Measurements from ENCODE around the gene EPO. TPM values are rescaled to one million over a fixed set of nuclear protein-coding genes. Genes with fewer than 3 reads are reported as not detected.
A peak's percentile ranks its signal among the peaks of the same experiment; 100 is the strongest.

The EPO gene
- total RNA-seq, 4 donors from 2014 or later, result 1.1 TPM; not detected in 3

- no peaks in the 10 kb centered on the region for H3K27me3 ChIP-seq
- peaks cover 8 to 9% of the 10 kb centered on the region in 2 donors for H3K4me1 ChIP-seq
- H3K27ac ChIP-seq, result no peak overlapping the region
- intact Hi-C loops (cut with DNase I; ENCODE audit: low total_unique reads), result loop anchor here (10.0 kb wide), 2 partner anchors 119 to 219 kb away; partner anchors contain the start of gene SPACDR
- no peak overlapping the region for H3K4me3 ChIP-seq
- peak in 1 of 2 donors; percentile 18 for DNase-seq
- H3K36me3 ChIP-seq, result no peaks in the 10 kb centered on the region
- no peaks in the 10 kb centered on the region for H3K9me3 ChIP-seq
- no peak for TF ChIP-seq POLR2A (IDR thresholded peaks at IDR 0.05)
- no peak for TF ChIP-seq CTCF (IDR thresholded peaks at IDR 0.05)
Measured at GRCh38 chr7:100683659-100684533, 36.4 kb upstream of the EPO start.

- DNase-seq, result no peak
- Histone ChIP-seq H3K4me3 (no peak overlapping the region), H3K4me1 (peaks cover 8 to 16% of the 10 kb centered on the region in 2 donors), H3K9me3 (no peaks in the 10 kb centered on the region), H3K27me3 (no peaks in the 10 kb centered on the region), H3K27ac (no peak overlapping the region), H3K36me3 (no peaks in the 10 kb centered on the region)
- intact Hi-C loops (cut with DNase I; ENCODE audit: low total_unique reads), result loop anchor here (10.0 kb wide), 2 partner anchors 120 to 220 kb away; partner anchors contain the start of gene SPACDR
- TF ChIP-seq POLR2A (IDR thresholded peaks at IDR 0.05), result no peak
- TF ChIP-seq CTCF (IDR thresholded peaks at IDR 0.05), result no peak
Measured at GRCh38 chr7:100684534-100685042, 35.7 kb upstream of the EPO start.

- intact Hi-C loops (cut with DNase I; ENCODE audit: low total_unique reads), result loop anchor here (10.0 kb wide), 2 partner anchors 120 to 220 kb away; partner anchors contain the start of gene SPACDR
- peaks cover 8 to 19% of the 10 kb centered on the region in 2 donors for H3K4me1 ChIP-seq
- no peaks in the 10 kb centered on the region for H3K36me3 ChIP-seq
- no peak overlapping the region for H3K4me3 ChIP-seq
- H3K27me3 ChIP-seq, result no peaks in the 10 kb centered on the region
- no peak overlapping the region for H3K27ac ChIP-seq
- H3K9me3 ChIP-seq, result no peaks in the 10 kb centered on the region
- no peak for DNase-seq
- no peak for TF ChIP-seq CTCF (IDR thresholded peaks at IDR 0.05)
Measured at GRCh38 chr7:100685049-100685605, 35.1 kb upstream of the EPO start.

GRCh38 chr7:100685631-100686145 lies 34.6 kb upstream of the EPO start:
- Histone ChIP-seq H3K4me1 (peaks cover 8 to 22% of the 10 kb centered on the region in 2 donors), H3K36me3 (no peaks in the 10 kb centered on the region), H3K27me3 (no peaks in the 10 kb centered on the region), H3K4me3 (no peak overlapping the region), H3K27ac (peak overlapping the region in 1 of 2 donors; percentile 45), H3K9me3 (no peaks in the 10 kb centered on the region)
- intact Hi-C loops (cut with DNase I; ENCODE audit: low total_unique reads), result loop anchor here (10.0 kb wide), 2 partner anchors 121 to 221 kb away; partner anchors contain the start of gene SPACDR
- no peak for DNase-seq
- no peak for TF ChIP-seq POLR2A (IDR thresholded peaks at IDR 0.05)
- no peak for TF ChIP-seq CTCF (IDR thresholded peaks at IDR 0.05)
